K562 treated with DMSO at 1 percent for 24 hours (cell line): ENCODE results near the gene TNFAIP6. TPM values are rescaled to one million over a fixed set of nuclear protein-coding genes. Genes with fewer than 3 reads are reported as not detected.

ENCODE experiments used
- total RNA-seq: library from RNA; unstranded; fragments of 300-600 nt; gene quantifications from 2 replicates; pipeline ENCODE4 v1.2.3, GENCODE V29; 2022; ENCODE audit warnings: low read depth; ENCODE audit not compliant: insufficient read depth

TNFAIP6 gene, protein sequence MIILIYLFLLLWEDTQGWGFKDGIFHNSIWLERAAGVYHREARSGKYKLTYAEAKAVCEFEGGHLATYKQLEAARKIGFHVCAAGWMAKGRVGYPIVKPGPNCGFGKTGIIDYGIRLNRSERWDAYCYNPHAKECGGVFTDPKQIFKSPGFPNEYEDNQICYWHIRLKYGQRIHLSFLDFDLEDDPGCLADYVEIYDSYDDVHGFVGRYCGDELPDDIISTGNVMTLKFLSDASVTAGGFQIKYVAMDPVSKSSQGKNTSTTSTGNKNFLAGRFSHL
- not detected in 2 replicates for total RNA-seq

GRCh38 chr2:151357359-151357758 lies at the start of gene TNFAIP6:
TSS of gene TNFAIP6 (plus strand) at chr2:151357592. CDS start at chr2:151357667, 75 bp downstream.

DNA sequence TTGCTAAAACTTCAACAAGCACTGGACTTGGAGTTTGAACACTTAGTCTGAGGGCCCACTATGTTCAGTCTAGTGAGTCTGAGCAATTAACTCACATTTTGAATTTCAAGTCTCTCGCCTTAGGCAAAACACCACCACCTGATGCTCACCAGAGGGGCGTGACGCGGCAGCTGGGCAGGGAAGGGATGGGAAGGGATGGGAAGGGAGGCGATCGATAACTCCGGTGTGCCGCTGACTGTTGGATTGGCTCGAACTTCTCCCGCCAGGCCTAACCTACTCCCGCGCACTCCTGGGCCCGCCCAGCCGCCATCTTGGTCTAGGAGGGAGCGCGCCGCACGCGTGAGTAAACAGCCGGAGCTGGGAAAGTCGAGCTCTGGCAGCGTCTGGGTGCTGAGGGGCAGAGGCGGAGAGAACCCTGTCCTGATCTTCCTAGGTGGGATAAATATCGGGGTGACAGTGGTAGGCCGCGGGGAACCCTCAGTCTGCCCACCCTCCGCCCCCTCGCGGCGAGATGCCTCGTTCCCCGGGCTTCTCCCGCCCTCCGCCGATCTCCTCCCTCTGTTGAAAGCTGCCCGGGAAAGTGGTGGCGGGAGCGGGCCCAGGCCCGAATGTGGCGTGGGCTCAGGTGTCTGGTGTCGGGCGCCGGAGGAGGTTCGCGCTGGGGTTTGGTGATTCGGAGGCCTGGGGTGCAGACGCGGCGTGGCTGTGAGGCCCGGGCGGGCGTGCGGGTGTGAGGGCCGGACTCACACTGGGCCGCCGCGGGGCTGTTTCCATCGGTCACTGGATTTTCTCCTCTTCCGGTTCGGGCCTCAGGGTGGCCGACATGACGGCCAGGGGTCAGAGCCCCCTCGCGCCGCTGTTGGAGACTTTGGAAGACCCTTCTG lies 52.5 kb downstream of the TNFAIP6 start, which contains the start of gene RIF1:
Gene RIF1, plus strand, starts transcription at position 302 of the 884 bp plus-strand sequence. Its CDS starts 522 bp downstream, at position 824.

Other genes starting within 250 kb of the TNFAIP6 start
- 1.7 and 2.3 TPM in 2 replicates for gene RBM43, start 95.7 kb upstream of the TNFAIP6 start, total RNA-seq
- 33.5 and 44.6 TPM in 2 replicates for gene NMI, start 67.9 kb upstream of the TNFAIP6 start, total RNA-seq
- gene RIF1, start 52.3 kb downstream of the TNFAIP6 start, total RNA-seq: 9.6 and 10.5 TPM in 2 replicates